Stimulated activated CD4-positive, alpha-beta T cell treated with anti-CD3 and anti-CD28 coated beads, Interleukin-15, amount 100 ng/mL, for 48 hours (primary cell): Measurements from ENCODE around the gene SLC11A1.

Source experiments
- DNase-seq, 2 donors: peaks; one replicate each; pipeline ENCODE4 v3.0.0-alpha.2; 2020; ENCODE audit warnings: low read depth in 2 of 2

The SLC11A1 gene

GRCh38 chr2:218405086-218405745 is 23.1 kb downstream of the SLC11A1 start:
- DNase-seq: no peak

GRCh38 chr2:218405746-218406208 is 23.7 kb downstream of the SLC11A1 start:
- DNase-seq: no peak

GRCh38 chr2:218406209-218406948 is 24.3 kb downstream of the SLC11A1 start:
- DNase-seq: peak; percentile 87 to 96

GRCh38 chr2:218406949-218407618 is 25.0 kb downstream of the SLC11A1 start:
- peak in 1 of 2 donors; percentile 41 for DNase-seq

- no peak for DNase-seq
Measured at GRCh38 chr2:218407717-218408116, 25.6 kb downstream of the SLC11A1 start.

- DNase-seq: no peak
Measured at GRCh38 chr2:218418321-218418716, 36.2 kb downstream of the SLC11A1 start.

DNA sequence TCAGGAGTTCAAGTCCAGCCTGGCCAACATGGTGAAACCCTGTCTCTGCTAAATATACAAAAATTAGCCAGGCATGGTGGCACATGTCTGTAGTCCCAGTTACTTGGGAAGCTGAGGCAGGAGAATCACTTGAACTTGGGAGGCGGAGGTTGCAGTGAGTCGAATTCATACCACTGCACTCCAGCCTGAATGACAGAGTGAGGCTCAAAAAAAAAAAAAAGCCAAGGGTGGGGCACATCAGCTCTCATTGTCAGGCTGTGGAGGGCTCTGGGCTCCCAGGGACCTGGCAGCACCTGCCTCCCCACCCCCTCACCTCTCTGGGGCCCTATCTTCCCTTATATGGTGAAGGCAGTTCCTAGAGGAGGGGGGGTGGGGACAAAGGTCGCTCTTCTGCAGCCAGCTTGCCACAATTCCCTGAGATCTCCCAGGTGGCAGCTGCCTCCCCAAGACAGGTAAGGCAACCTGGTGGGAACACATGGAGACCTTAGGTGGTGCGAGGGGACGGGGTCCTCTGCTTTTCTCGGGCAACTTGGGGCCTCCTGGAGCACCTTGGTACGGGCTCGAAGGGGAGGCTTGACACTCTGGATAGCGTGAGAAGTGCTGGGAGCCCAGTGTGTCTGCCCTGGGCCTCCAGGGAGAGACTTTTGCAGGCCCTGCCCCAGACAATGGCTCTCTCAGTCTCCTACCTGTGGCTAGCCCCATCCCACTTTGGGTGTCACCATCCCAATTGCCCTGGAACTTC is 36.8 kb downstream of the SLC11A1 start, which contains the start of gene VIL1:
VIL1 (plus strand) TSS at position 407 of the 742 bp plus-strand sequence. CDS start 4,656 bp downstream, outside the sequence.
- no peak for DNase-seq

DNA sequence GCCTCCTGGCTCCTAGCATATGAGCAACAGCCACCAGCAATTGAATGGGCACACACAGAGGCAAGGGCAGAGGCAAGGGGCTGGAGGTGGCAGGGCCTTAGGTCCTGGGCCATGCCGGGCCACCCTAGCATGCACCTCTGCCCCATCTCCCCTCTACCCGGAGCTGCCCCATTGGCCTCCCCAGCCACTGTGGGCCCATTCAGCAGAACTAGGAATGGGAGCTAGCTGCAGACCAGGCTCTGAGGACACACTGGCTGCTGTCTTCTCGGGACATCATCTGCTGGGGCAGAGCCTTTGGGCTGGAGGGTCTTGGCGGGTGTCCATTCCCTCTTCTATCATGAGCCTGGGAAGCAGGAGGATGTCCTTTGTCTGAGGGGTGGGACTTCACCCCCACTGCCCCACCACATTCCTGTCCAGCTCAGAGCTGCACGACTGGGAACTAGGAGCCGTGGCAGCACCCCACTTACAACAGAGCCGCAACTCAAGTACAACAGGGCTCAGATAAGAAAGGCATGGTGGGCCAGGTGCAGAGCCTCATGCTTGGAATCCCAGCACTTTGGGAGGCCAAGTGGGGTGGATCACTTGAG is 37.6 kb downstream of the SLC11A1 start:
- no peak for DNase-seq

GRCh38 chr2:218421027-218421426 is 39.0 kb downstream of the SLC11A1 start:
- DNase-seq: no peak

- no peak for DNase-seq
Measured at GRCh38 chr2:218422403-218423086, 40.5 kb downstream of the SLC11A1 start.

- DNase-seq: no peak
Measured at GRCh38 chr2:218423584-218423983, 41.5 kb downstream of the SLC11A1 start.

DNA sequence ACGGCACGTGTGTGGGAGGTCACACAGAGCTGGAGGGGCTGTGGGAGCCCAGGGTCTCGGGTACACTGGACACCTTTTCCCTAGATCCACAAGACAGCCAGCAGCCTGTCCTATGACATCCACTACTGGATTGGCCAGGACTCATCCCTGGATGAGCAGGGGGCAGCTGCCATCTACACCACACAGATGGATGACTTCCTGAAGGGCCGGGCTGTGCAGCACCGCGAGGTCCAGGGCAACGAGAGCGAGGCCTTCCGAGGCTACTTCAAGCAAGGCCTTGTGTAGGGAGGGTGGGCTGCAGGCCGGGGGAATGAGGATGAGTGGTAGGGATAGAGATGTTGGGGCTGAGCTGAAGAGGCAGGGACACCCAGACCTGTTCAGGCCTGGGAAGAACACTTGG is 43.5 kb downstream of the SLC11A1 start:
- DNase-seq: no peak

- no peak for DNase-seq
Measured at GRCh38 chr2:218427741-218428140, 45.7 kb downstream of the SLC11A1 start.

DNA sequence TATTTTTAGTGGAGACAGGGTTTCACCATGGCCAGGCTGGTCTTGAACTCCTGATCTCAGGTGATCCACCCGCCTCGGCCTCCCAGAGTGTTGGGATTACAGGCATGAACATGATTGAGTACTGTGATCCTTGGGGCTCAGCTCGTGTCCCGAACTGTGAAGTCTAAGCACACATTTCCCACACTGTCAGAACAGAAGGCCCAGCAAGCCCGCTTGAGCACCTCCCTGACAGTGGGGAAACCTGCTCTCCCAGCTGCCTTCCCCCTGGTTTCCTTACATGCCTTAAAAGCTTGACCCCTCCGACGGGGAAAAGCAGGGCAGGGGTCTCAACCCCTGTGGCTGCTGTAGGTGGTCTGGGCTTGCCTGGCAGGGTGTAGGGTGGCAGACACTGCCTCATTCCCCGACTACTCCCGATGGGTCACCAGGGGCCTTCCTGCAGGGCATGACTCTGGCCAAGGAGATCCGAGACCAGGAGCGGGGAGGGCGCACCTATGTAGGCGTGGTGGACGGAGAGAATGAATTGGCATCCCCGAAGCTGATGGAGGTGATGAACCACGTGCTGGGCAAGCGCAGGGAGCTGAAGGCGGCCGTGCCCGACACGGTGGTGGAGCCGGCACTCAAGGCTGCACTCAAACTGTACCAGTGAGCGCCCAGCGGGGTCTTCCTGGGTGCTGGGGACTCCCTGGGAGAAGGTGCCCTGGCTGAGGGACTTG is 46.9 kb downstream of the SLC11A1 start:
- DNase-seq: no peak

- DNase-seq: no peak
Measured at GRCh38 chr2:218429911-218430692, 48.0 kb downstream of the SLC11A1 start.

- DNase-seq: no peak
Measured at GRCh38 chr2:218430721-218431120, 48.6 kb downstream of the SLC11A1 start.

- DNase-seq: no peak
Measured at GRCh38 chr2:218431878-218432277, 49.8 kb downstream of the SLC11A1 start.

GRCh38 chr2:218432676-218433365 is 50.7 kb downstream of the SLC11A1 start:
- no peak for DNase-seq

- DNase-seq: no peak
Measured at GRCh38 chr2:218434456-218434855, 52.4 kb downstream of the SLC11A1 start.
